CD4-positive, alpha-beta T cell (primary cell): ENCODE measurements around the gene AMBN. TPM values are rescaled to one million over a fixed set of nuclear protein-coding genes. Genes with fewer than 3 reads are reported as not detected.

Source experiments
- ATAC-seq: fragments of 200-7000 bp; cut with Tn5 transposase; one replicate; pipeline ENCODE4 v1.10.0; 2022; ENCODE audit warnings: mild to moderate bottlenecking; ENCODE audit not compliant: poor library complexity
- CTCF ChIA-PET: fragments of 350-600 bp; sonication (Branson Sonifier 250); formaldehyde crosslinking; loops from one replicate; lab custom pipeline; 2021; ENCODE audit warnings: antibody characterized with exemption, inconsistent platforms; lab: Charles Lee
- POLR2A ChIA-PET: fragments of 350-600 bp; sonication (Branson Sonifier 250); formaldehyde crosslinking; loops from one replicate; lab custom pipeline; 2021; ENCODE audit warnings: antibody characterized with exemption, inconsistent platforms; lab: Charles Lee
- DNase-seq, 14 experiments: peaks; one replicate each; pipeline ENCODE4 v3.0.0-alpha.2; 2013 to 2020; ENCODE audit warnings: mixed read lengths in 2 of 14
- H3K27ac ChIP-seq, 2 donors: one replicate each; pipeline versions ENCODE4 v1.5.1 to v1.7.0; 2013; ENCODE audit warnings: low read length in 2 of 2, low read depth in 1 of 2, mild to moderate bottlenecking in 1 of 2
- H3K27me3 ChIP-seq, 2 experiments: 1 replicate in 1 of 2; 2 replicates in 1 of 2; pipeline versions ENCODE4 v1.6.1 to v1.7.0; 2013; ENCODE audit warnings: low read length in 2 of 2, control low read depth in 1 of 2, mild to moderate bottlenecking in 1 of 2, moderate library complexity in 1 of 2; ENCODE audit not compliant: insufficient read depth in 2 of 2, control insufficient read depth in 1 of 2
- H3K36me3 ChIP-seq: one replicate; pipeline ENCODE4 v1.6.1; 2013; ENCODE audit warnings: low read length, control low read depth; ENCODE audit not compliant: insufficient read depth
- H3K4me1 ChIP-seq: one replicate; pipeline ENCODE4 v1.6.1; 2013; ENCODE audit warnings: low read length, control low read depth; ENCODE audit not compliant: insufficient read depth
- H3K4me3 ChIP-seq: one replicate; pipeline ENCODE4 v1.5.1; 2013; ENCODE audit warnings: mild to moderate bottlenecking, low read length, moderate library complexity
- H3K9me3 ChIP-seq, 2 experiments: 1 replicate in 1 of 2; 2 replicates in 1 of 2; pipeline versions ENCODE4 v1.6.1 to v1.7.0; 2013; ENCODE audit warnings: low read length in 2 of 2, mild to moderate bottlenecking in 2 of 2, control low read depth in 1 of 2, moderate library complexity in 1 of 2; ENCODE audit not compliant: control insufficient read depth in 1 of 2, insufficient read depth in 1 of 2
- H3K27ac Mint-ChIP-seq: one replicate; pipeline ENCODE4 v1.8.0; 2020; ENCODE audit warnings: mixed read lengths
- H3K27me3 Mint-ChIP-seq: one replicate; pipeline ENCODE4 v1.8.0; 2021; ENCODE audit warnings: mixed read lengths
- H3K36me3 Mint-ChIP-seq: one replicate; pipeline ENCODE4 v1.8.0; 2021; ENCODE audit warnings: low read depth, mixed read lengths
- H3K4me1 Mint-ChIP-seq: one replicate; pipeline ENCODE4 v1.8.0; 2021; ENCODE audit warnings: low read depth, mixed read lengths
- H3K4me3 Mint-ChIP-seq: one replicate; pipeline ENCODE4 v1.8.0; 2020; ENCODE audit warnings: mild to moderate bottlenecking, mixed read lengths
- H3K9me3 Mint-ChIP-seq: one replicate; pipeline ENCODE4 v1.8.0; 2020; ENCODE audit warnings: mixed read lengths
- CTCF ChIP-seq: fragments of 200-600 bp; IDR thresholded peaks from one replicate; pipeline ENCODE4 v1.8.0; 2022; ENCODE audit warnings: antibody characterized with exemption, mild to moderate bottlenecking
- intact Hi-C, 2 experiments: fragments of 100-400 bp; cut with DNase I in 1 of 2; cut with micrococcal nuclease in 1 of 2; formaldehyde crosslinking; loops; one replicate each; pipeline versions ENCODE4 v1.15.1 to v1.9.0; 2023 to 2025; cut with DNase I, micrococcal nuclease
- total RNA-seq, 174 experiments: library from RNA in 2 of 174; stranded (reverse) in 2 of 174; gene quantifications; one replicate each; pipeline ENCODE4 v1.2.3 and lab custom pipeline; 2021 to 2026

Gene AMBN
- total RNA-seq, 2 experiments from 2014 or later: not detected

DNA sequence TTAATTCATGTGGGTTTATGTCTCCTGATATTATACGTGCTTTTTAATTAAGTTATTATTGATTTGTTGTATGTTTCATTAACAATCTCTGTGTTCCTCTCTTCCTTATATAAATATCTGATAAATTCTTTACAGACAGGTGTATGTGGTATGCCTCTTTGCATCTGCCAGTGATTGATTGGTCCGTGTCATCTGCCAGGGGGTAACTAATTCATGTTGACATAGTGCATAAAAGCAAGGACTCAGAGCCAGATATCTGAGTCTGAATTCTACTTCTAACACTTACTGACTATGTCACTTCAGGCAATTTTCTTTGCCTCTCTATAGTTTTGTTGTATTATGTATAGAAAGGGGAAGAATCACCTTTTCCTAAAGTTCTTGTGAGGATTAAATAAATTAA, 5.2 kb upstream of the AMBN start:
- H3K36me3 ChIP-seq: no peaks in the 10 kb centered on the region
- no peaks in the 10 kb centered on the region for H3K4me1 ChIP-seq
- CTCF ChIA-PET: no interaction called here
- Mint-ChIP-seq H3K4me3 (no peak overlapping the region), H3K27ac (no peak overlapping the region), H3K36me3 (no peaks in the 10 kb centered on the region), H3K4me1 (no peaks in the 10 kb centered on the region), H3K27me3 (no peaks in the 10 kb centered on the region), H3K9me3 (no peaks in the 10 kb centered on the region)
- POLR2A ChIA-PET: no interaction called here
- DNase-seq (no peak), ATAC-seq (no peak)
- no peak overlapping the region for H3K27ac ChIP-seq
- H3K27me3 ChIP-seq: no peaks in the 10 kb centered on the region
- no peak for TF ChIP-seq CTCF
- intact Hi-C loops: no loop called here
- H3K4me3 ChIP-seq: no peak overlapping the region
- no peaks in the 10 kb centered on the region for H3K9me3 ChIP-seq

GRCh38 chr4:70589785-70590184, 2.3 kb upstream of the AMBN start:
- no peaks in the 10 kb centered on the region for H3K4me1 ChIP-seq
- no peak overlapping the region for H3K27ac ChIP-seq
- DNase-seq (no peak), ATAC-seq (no peak)
- Mint-ChIP-seq H3K9me3 (no peaks in the 10 kb centered on the region), H3K36me3 (no peaks in the 10 kb centered on the region), H3K27me3 (no peaks in the 10 kb centered on the region), H3K4me3 (no peak overlapping the region), H3K27ac (no peak overlapping the region), H3K4me1 (no peaks in the 10 kb centered on the region)
- H3K9me3 ChIP-seq: no peaks in the 10 kb centered on the region
- ChIA-PET POLR2A (no interaction called here), CTCF (no interaction called here)
- no peaks in the 10 kb centered on the region for H3K36me3 ChIP-seq
- no peak overlapping the region for H3K4me3 ChIP-seq
- no peak for TF ChIP-seq CTCF
- H3K27me3 ChIP-seq: no peaks in the 10 kb centered on the region
- intact Hi-C loops: no loop called here

GRCh38 chr4:70594196-70594595, 2.1 kb downstream of the AMBN start:
- no peaks in the 10 kb centered on the region for H3K27me3 ChIP-seq
- Mint-ChIP-seq H3K4me1 (no peaks in the 10 kb centered on the region), H3K36me3 (no peaks in the 10 kb centered on the region), H3K27me3 (peaks cover 4% of the 10 kb centered on the region), H3K9me3 (no peaks in the 10 kb centered on the region), H3K4me3 (no peak overlapping the region), H3K27ac (no peak overlapping the region)
- H3K36me3 ChIP-seq: no peaks in the 10 kb centered on the region
- DNase-seq: no peak
- TF ChIP-seq CTCF: no peak
- H3K27ac ChIP-seq: no peak overlapping the region
- CTCF ChIA-PET: no interaction called here
- intact Hi-C loops: no loop called here
- no peak for ATAC-seq
- no peaks in the 10 kb centered on the region for H3K4me1 ChIP-seq
- H3K4me3 ChIP-seq: no peak overlapping the region
- POLR2A ChIA-PET: no interaction called here
- no peaks in the 10 kb centered on the region for H3K9me3 ChIP-seq
